GM23338 (cell line): ENCODE data around the gene SIRT6. TPM values are rescaled to one million over a fixed set of nuclear protein-coding genes. Genes with fewer than 3 reads are reported as not detected.

Experiments used
- ATAC-seq: fragments of 200-7000 bp; cut with Tn5 transposase; 3 replicates; pipeline ENCODE4 v1.9.1; 2020
- DNase-seq: peaks from one replicate; pipeline ENCODE4 v3.0.0-alpha.2; 2015; ENCODE audit warnings: low spot score
- H2AFZ ChIP-seq: fragments of 200-600 bp; sonication (generic); 2 replicates; pipeline ENCODE4 v1.8.0; 2016; ENCODE audit warnings: antibody characterized with exemption, mild to moderate bottlenecking, moderate library complexity
- H3F3A ChIP-seq: fragments of 200-600 bp; sonication (generic); replicated peaks from 2 replicates; pipeline ENCODE4 v1.8.0; 2017; ENCODE audit warnings: antibody characterized with exemption, mixed run types, low read depth
- H3K27ac ChIP-seq: fragments of 200-600 bp; sonication (generic); 2 replicates; pipeline ENCODE4 v1.6.1; 2016; ENCODE audit warnings: low read depth
- H3K27me3 ChIP-seq: fragments of 200-600 bp; sonication (generic); 2 replicates; pipeline ENCODE4 v1.8.0; 2016; ENCODE audit warnings: mild to moderate bottlenecking, mixed run types, moderate library complexity; ENCODE audit not compliant: insufficient read depth
- H3K36me3 ChIP-seq: fragments of 200-600 bp; sonication (generic); 2 replicates; pipeline ENCODE4 v1.8.0; 2016; ENCODE audit warnings: mild to moderate bottlenecking; ENCODE audit not compliant: insufficient read depth
- H3K4me1 ChIP-seq: fragments of 200-600 bp; sonication (generic); 2 replicates; pipeline ENCODE4 v1.8.0; 2016; ENCODE audit warnings: mild to moderate bottlenecking, moderate library complexity; ENCODE audit not compliant: insufficient read depth
- H3K4me2 ChIP-seq: fragments of 200-600 bp; sonication (generic); 2 replicates; pipeline ENCODE4 v1.7.1; 2017; ENCODE audit warnings: mixed run types
- H3K4me3 ChIP-seq: fragments of 200-600 bp; sonication (generic); 2 replicates; pipeline ENCODE4 v1.6.1; 2016; ENCODE audit warnings: mixed run types
- H3K79me2 ChIP-seq: fragments of 200-600 bp; sonication (generic); replicated peaks from 2 replicates; pipeline ENCODE4 v1.8.0; 2017; ENCODE audit warnings: mild to moderate bottlenecking; ENCODE audit not compliant: insufficient read depth
- H3K9me2 ChIP-seq: fragments of 200-600 bp; sonication (generic); 2 replicates; pipeline ENCODE4 v1.8.0; 2017; ENCODE audit not compliant: insufficient read depth
- H4K20me1 ChIP-seq: fragments of 200-600 bp; sonication (generic); replicated peaks from 2 replicates; pipeline ENCODE4 v1.8.0; 2017; ENCODE audit warnings: mild to moderate bottlenecking; ENCODE audit not compliant: insufficient read depth
- H3K27ac Mint-ChIP-seq: 2 replicates; pipeline ENCODE4 v1.8.0; 2020; ENCODE audit warnings: inconsistent platforms, mild to moderate bottlenecking, moderate library complexity, mixed read lengths
- H3K27me3 Mint-ChIP-seq: 3 replicates; pipeline ENCODE4 v1.8.0; 2022; ENCODE audit warnings: low read depth, mild to moderate bottlenecking, moderate library complexity, mixed read lengths, inconsistent platforms; ENCODE audit not compliant: insufficient read depth, poor library complexity
- H3K36me3 Mint-ChIP-seq: 3 replicates; pipeline ENCODE4 v1.8.0; 2021; ENCODE audit warnings: low read depth, mild to moderate bottlenecking, inconsistent platforms, moderate library complexity, mixed read lengths
- H3K4me1 Mint-ChIP-seq: 3 replicates; pipeline ENCODE4 v1.8.0; 2020; ENCODE audit warnings: mild to moderate bottlenecking, inconsistent platforms, mixed read lengths
- H3K4me3 Mint-ChIP-seq: 3 replicates; pipeline ENCODE4 v1.8.0; 2021; ENCODE audit warnings: moderate library complexity, mild to moderate bottlenecking, inconsistent platforms, mixed read lengths
- H3K9me3 Mint-ChIP-seq: 3 replicates; pipeline ENCODE4 v1.8.0; 2020; ENCODE audit warnings: moderate library complexity, mild to moderate bottlenecking, inconsistent platforms, mixed read lengths
- ETS1 ChIP-seq: IDR thresholded peaks from 2 replicates; pipeline ENCODE4 v1.6.1; 2016; ENCODE audit warnings: antibody characterized with exemption
- EZH2 ChIP-seq: fragments of 200-600 bp; sonication (generic); IDR thresholded peaks from one replicate; pipeline ENCODE4 v1.8.0; 2017; ENCODE audit warnings: antibody characterized with exemption, mild to moderate bottlenecking, low read depth; ENCODE audit not compliant: unreplicated experiment
- EZH2phosphoT487 ChIP-seq: fragments of 200-600 bp; sonication (generic); IDR thresholded peaks from one replicate; pipeline ENCODE4 v1.8.1; 2018; ENCODE audit warnings: antibody characterized with exemption; ENCODE audit not compliant: unreplicated experiment
- POLR2AphosphoS5 ChIP-seq: IDR thresholded peaks from 2 replicates; pipeline ENCODE4 v1.6.1; 2016; ENCODE audit warnings: antibody characterized with exemption, low read depth
- ZNF114 ChIP-seq: fragments of 250-450 bp; sonication (Bioruptor Pico); IDR thresholded peaks from 2 replicates; pipeline ENCODE4 v1.5.0; 2020; ENCODE audit warnings: mild to moderate bottlenecking, moderate library complexity
- ZNF331 ChIP-seq: fragments of 250-450 bp; sonication (Bioruptor Pico); IDR thresholded peaks from 2 replicates; pipeline ENCODE4 v1.5.0; 2020; ENCODE audit warnings: low read depth, mild to moderate bottlenecking, moderate library complexity
- polyA plus RNA-seq: library from polyadenylated mRNA; unstranded; fragments of >200 nt; fragmentation: Nextera tagmentation; extraction: Ambion mirVana; gene quantifications from 2 replicates; pipeline ENCODE4 v1.2.1, GENCODE V29; 2016
- total RNA-seq: library from RNA; depleted of rRNA; stranded (reverse); fragments of >200 nt; shearing (Covaris generic); gene quantifications from 2 replicates; pipeline ENCODE4 v1.2.3, GENCODE V29; 2014
- TF ChIP-seq, protein P1 (sequence below), 2 experiments: fragments of 200-600 bp in 1 of 2; sonication (generic) in 1 of 2; conservative IDR thresholded peaks; 2 replicates each; pipeline versions ENCODE4 v1.5.1 to v1.6.1; 2016 to 2017; ENCODE audit warnings: antibody characterized with exemption in 2 of 2, low read depth in 2 of 2, mild to moderate bottlenecking in 2 of 2, moderate library complexity in 1 of 2
- TF ChIP-seq, protein P2 (sequence below): fragments of 250-450 bp; sonication (Bioruptor Pico); IDR thresholded peaks from 2 replicates; pipeline ENCODE4 v1.5.0; 2020; ENCODE audit warnings: mild to moderate bottlenecking, moderate library complexity
- TF ChIP-seq, protein P3 (sequence below): IDR thresholded peaks from one replicate; pipeline ENCODE4 v1.6.1; 2018; ENCODE audit warnings: antibody characterized with exemption; ENCODE audit not compliant: unreplicated experiment

Gene SIRT6
- total and polyA plus RNA-seq, 2 experiments from 2014 or later: 18.9 to 26.7 TPM

- Histone ChIP-seq H3K4me1 (no peaks in the 10 kb centered on the region; the same call in 1 of the 2 replicates), H3K36me3 (no peaks in the 10 kb centered on the region; the same call in 1 of the 2 replicates), H3K4me2 (no peak overlapping the region), H3K4me3 (no peak overlapping the region), H3K27me3 (no peaks in the 10 kb centered on the region), H4K20me1 (no peaks in the 10 kb centered on the region), H3F3A (no peaks in the 10 kb centered on the region), H3K79me2 (no peaks in the 10 kb centered on the region), H2AFZ (no peak overlapping the region), H3K9me2 (no peaks in the 10 kb centered on the region), H3K27ac (no peak overlapping the region)
- H3K4me1 Mint-ChIP-seq: no peaks in the 10 kb centered on the region
- no peak overlapping the region for H3K27ac Mint-ChIP-seq
- no peak for ATAC-seq
- H3K4me3 Mint-ChIP-seq: no peak overlapping the region
- TF ChIP-seq, protein P1, sequence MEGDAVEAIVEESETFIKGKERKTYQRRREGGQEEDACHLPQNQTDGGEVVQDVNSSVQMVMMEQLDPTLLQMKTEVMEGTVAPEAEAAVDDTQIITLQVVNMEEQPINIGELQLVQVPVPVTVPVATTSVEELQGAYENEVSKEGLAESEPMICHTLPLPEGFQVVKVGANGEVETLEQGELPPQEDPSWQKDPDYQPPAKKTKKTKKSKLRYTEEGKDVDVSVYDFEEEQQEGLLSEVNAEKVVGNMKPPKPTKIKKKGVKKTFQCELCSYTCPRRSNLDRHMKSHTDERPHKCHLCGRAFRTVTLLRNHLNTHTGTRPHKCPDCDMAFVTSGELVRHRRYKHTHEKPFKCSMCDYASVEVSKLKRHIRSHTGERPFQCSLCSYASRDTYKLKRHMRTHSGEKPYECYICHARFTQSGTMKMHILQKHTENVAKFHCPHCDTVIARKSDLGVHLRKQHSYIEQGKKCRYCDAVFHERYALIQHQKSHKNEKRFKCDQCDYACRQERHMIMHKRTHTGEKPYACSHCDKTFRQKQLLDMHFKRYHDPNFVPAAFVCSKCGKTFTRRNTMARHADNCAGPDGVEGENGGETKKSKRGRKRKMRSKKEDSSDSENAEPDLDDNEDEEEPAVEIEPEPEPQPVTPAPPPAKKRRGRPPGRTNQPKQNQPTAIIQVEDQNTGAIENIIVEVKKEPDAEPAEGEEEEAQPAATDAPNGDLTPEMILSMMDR (conservative IDR thresholded peaks at IDR 0.05; ENCODE audit: low read depth in 2 of 2): no peak
- TF ChIP-seq EZH2phosphoT487: no peak
- TF ChIP-seq EZH2: no peak
- TF ChIP-seq ZNF331: no peak
- no peaks in the 10 kb centered on the region; the same call in 2 of the 3 replicates for H3K9me3 Mint-ChIP-seq
- no peak for DNase-seq
- peaks cover 6% of the 10 kb centered on the region; the same call in 2 of the 3 replicates for H3K36me3 Mint-ChIP-seq
- H3K27me3 Mint-ChIP-seq: peaks cover 3% of the 10 kb centered on the region
Observed at GRCh38 chr19:4225885-4226284, 43.5 kb upstream of the SIRT6 start.

DNA sequence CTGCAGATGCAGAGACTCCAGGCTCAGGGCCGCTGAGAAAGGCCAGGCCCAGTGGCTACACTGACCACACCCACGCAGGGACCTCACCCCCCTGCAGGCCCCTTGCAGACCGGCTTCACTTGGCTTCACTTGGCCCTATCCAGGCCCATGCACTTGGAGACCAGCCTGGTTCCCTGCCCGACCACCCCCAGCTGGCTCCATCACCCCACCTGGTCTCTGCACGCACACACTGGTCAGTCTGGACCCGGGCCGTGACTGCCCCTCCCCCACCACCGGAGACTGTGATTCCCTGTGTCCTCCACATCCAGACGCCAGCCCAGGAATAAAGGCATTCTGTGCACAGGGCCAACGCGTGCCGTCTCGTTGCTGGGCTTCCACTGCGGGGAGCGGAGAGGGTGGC is 42.1 kb upstream of the SIRT6 start:
- Histone ChIP-seq H3K36me3 (no peaks in the 10 kb centered on the region; the same call in 1 of the 2 replicates), H3K9me2 (no peaks in the 10 kb centered on the region), H3K27me3 (no peaks in the 10 kb centered on the region), H3F3A (no peaks in the 10 kb centered on the region), H4K20me1 (no peaks in the 10 kb centered on the region), H2AFZ (no peak overlapping the region), H3K4me3 (no peak overlapping the region), H3K4me1 (no peaks in the 10 kb centered on the region; the same call in 1 of the 2 replicates), H3K4me2 (no peak overlapping the region), H3K27ac (no peak overlapping the region), H3K79me2 (no peaks in the 10 kb centered on the region)
- Mint-ChIP-seq H3K36me3 (peaks cover 7% of the 10 kb centered on the region), H3K27ac (no peak overlapping the region), H3K27me3 (peaks cover 4% of the 10 kb centered on the region), H3K4me1 (no peaks in the 10 kb centered on the region), H3K4me3 (no peak overlapping the region), H3K9me3 (no peaks in the 10 kb centered on the region; the same call in 2 of the 3 replicates)
- ATAC-seq (no peak), DNase-seq (no peak)
- TF ChIP-seq, protein P2, sequence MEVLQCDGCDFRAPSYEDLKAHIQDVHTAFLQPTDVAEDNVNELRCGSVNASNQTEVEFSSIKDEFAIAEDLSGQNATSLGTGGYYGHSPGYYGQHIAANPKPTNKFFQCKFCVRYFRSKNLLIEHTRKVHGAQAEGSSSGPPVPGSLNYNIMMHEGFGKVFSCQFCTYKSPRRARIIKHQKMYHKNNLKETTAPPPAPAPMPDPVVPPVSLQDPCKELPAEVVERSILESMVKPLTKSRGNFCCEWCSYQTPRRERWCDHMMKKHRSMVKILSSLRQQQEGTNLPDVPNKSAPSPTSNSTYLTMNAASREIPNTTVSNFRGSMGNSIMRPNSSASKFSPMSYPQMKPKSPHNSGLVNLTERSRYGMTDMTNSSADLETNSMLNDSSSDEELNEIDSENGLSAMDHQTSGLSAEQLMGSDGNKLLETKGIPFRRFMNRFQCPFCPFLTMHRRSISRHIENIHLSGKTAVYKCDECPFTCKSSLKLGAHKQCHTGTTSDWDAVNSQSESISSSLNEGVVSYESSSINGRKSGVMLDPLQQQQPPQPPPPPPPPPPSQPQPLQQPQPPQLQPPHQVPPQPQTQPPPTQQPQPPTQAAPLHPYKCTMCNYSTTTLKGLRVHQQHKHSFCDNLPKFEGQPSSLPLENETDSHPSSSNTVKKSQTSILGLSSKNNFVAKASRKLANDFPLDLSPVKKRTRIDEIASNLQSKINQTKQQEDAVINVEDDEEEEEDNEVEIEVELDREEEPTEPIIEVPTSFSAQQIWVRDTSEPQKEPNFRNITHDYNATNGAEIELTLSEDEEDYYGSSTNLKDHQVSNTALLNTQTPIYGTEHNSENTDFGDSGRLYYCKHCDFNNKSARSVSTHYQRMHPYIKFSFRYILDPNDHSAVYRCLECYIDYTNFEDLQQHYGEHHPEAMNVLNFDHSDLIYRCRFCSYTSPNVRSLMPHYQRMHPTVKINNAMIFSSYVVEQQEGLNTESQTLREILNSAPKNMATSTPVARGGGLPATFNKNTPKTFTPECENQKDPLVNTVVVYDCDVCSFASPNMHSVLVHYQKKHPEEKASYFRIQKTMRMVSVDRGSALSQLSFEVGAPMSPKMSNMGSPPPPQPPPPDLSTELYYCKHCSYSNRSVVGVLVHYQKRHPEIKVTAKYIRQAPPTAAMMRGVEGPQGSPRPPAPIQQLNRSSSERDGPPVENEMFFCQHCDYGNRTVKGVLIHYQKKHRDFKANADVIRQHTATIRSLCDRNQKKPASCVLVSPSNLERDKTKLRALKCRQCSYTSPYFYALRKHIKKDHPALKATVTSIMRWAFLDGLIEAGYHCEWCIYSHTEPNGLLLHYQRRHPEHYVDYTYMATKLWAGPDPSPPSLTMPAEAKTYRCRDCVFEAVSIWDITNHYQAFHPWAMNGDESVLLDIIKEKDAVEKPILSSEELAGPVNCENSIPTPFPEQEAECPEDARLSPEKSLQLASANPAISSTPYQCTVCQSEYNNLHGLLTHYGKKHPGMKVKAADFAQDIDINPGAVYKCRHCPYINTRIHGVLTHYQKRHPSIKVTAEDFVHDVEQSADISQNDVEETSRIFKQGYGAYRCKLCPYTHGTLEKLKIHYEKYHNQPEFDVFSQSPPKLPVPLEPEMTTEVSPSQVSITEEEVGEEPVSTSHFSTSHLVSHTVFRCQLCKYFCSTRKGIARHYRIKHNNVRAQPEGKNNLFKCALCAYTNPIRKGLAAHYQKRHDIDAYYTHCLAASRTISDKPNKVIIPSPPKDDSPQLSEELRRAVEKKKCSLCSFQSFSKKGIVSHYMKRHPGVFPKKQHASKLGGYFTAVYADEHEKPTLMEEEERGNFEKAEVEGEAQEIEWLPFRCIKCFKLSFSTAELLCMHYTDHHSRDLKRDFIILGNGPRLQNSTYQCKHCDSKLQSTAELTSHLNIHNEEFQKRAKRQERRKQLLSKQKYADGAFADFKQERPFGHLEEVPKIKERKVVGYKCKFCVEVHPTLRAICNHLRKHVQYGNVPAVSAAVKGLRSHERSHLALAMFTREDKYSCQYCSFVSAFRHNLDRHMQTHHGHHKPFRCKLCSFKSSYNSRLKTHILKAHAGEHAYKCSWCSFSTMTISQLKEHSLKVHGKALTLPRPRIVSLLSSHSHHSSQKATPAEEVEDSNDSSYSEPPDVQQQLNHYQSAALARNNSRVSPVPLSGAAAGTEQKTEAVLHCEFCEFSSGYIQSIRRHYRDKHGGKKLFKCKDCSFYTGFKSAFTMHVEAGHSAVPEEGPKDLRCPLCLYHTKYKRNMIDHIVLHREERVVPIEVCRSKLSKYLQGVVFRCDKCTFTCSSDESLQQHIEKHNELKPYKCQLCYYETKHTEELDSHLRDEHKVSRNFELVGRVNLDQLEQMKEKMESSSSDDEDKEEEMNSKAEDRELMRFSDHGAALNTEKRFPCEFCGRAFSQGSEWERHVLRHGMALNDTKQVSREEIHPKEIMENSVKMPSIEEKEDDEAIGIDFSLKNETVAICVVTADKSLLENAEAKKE: no peak
- TF ChIP-seq POLR2AphosphoS5 (no peak), ETS1 (no peak), ZNF114 (CRISPR knock-in tag) (no peak), EZH2phosphoT487 (no peak)
- TF ChIP-seq, protein P3, sequence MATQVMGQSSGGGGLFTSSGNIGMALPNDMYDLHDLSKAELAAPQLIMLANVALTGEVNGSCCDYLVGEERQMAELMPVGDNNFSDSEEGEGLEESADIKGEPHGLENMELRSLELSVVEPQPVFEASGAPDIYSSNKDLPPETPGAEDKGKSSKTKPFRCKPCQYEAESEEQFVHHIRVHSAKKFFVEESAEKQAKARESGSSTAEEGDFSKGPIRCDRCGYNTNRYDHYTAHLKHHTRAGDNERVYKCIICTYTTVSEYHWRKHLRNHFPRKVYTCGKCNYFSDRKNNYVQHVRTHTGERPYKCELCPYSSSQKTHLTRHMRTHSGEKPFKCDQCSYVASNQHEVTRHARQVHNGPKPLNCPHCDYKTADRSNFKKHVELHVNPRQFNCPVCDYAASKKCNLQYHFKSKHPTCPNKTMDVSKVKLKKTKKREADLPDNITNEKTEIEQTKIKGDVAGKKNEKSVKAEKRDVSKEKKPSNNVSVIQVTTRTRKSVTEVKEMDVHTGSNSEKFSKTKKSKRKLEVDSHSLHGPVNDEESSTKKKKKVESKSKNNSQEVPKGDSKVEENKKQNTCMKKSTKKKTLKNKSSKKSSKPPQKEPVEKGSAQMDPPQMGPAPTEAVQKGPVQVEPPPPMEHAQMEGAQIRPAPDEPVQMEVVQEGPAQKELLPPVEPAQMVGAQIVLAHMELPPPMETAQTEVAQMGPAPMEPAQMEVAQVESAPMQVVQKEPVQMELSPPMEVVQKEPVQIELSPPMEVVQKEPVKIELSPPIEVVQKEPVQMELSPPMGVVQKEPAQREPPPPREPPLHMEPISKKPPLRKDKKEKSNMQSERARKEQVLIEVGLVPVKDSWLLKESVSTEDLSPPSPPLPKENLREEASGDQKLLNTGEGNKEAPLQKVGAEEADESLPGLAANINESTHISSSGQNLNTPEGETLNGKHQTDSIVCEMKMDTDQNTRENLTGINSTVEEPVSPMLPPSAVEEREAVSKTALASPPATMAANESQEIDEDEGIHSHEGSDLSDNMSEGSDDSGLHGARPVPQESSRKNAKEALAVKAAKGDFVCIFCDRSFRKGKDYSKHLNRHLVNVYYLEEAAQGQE: no peak
